Mesendoderm (in vitro differentiated cells): ENCODE results near the gene EFCAB10.

ENCODE experiments used
- DNase-seq: peaks from one replicate; pipeline ENCODE4 v3.0.0; 2013
- H2AK5ac ChIP-seq: 2 replicates; pipeline ENCODE4 v1.6.1; 2013; ENCODE audit warnings: low read length, inconsistent platforms
- H2BK120ac ChIP-seq: 2 replicates; pipeline ENCODE4 v1.6.1; 2013; ENCODE audit warnings: low read depth, mild to moderate bottlenecking, low read length, moderate library complexity, mixed read lengths
- H2BK15ac ChIP-seq: replicated peaks from 2 replicates; pipeline ENCODE4 v1.6.1; 2013; ENCODE audit warnings: low read depth, mild to moderate bottlenecking, moderate library complexity
- H2BK5ac ChIP-seq: 2 replicates; pipeline ENCODE4 v1.6.1; 2013; ENCODE audit warnings: low read length, inconsistent platforms
- H3K18ac ChIP-seq: 2 replicates; pipeline ENCODE4 v1.6.1; 2013; ENCODE audit warnings: mild to moderate bottlenecking, low read length, mixed read lengths
- H3K23ac ChIP-seq: one replicate; pipeline ENCODE4 v1.6.1; 2013; ENCODE audit warnings: low read length
- H3K27ac ChIP-seq: 2 replicates; pipeline ENCODE4 v1.5.1; 2013; ENCODE audit warnings: low read depth, mild to moderate bottlenecking, inconsistent platforms, low read length, moderate library complexity
- H3K27me3 ChIP-seq: 2 replicates; pipeline ENCODE4 v1.6.1; 2013; ENCODE audit warnings: low read length, control low read depth, mild to moderate bottlenecking, inconsistent platforms; ENCODE audit not compliant: insufficient read depth, poor library complexity
- H3K36me3 ChIP-seq: 2 replicates; pipeline ENCODE4 v1.6.1; 2013; ENCODE audit warnings: low read length, inconsistent platforms; ENCODE audit not compliant: control insufficient read depth, insufficient read depth
- H3K4ac ChIP-seq: one replicate; pipeline ENCODE4 v1.6.1; 2013; ENCODE audit warnings: low read depth, mild to moderate bottlenecking, low read length, moderate library complexity
- H3K4me1 ChIP-seq: 2 replicates; pipeline ENCODE4 v1.6.1; 2013; ENCODE audit warnings: low read depth, low read length, inconsistent platforms; ENCODE audit not compliant: control insufficient read depth
- H3K4me2 ChIP-seq: 2 replicates; pipeline ENCODE4 v1.6.1; 2013; ENCODE audit warnings: low read length
- H3K4me3 ChIP-seq: 2 replicates; pipeline ENCODE4 v1.5.1; 2013; ENCODE audit warnings: mild to moderate bottlenecking, low read length
- H3K56ac ChIP-seq: one replicate; pipeline ENCODE4 v1.6.1; 2013; ENCODE audit warnings: low read length
- H3K79me1 ChIP-seq: 2 replicates; pipeline ENCODE4 v1.6.1; 2013; ENCODE audit warnings: low read length, inconsistent platforms
- H3K79me2 ChIP-seq: 2 replicates; pipeline ENCODE4 v1.6.1; 2013; ENCODE audit warnings: mild to moderate bottlenecking, low read length; ENCODE audit not compliant: control insufficient read depth, insufficient read depth
- H3K9ac ChIP-seq: 2 replicates; pipeline ENCODE4 v1.6.1; 2013; ENCODE audit warnings: low read length, inconsistent platforms
- H4K5ac ChIP-seq: one replicate; pipeline ENCODE4 v1.6.1; 2013; ENCODE audit warnings: low read length
- H4K8ac ChIP-seq: one replicate; pipeline ENCODE4 v1.6.1; 2013; ENCODE audit warnings: low read depth, mild to moderate bottlenecking, control low read depth, low read length, moderate library complexity
- WGBS: extraction: QIAGEN DNeasy Blood & Tissue Kit; methylation state at CpG from one replicate; pipeline ENCODE4 v1.1.7; 2013; ENCODE audit warnings: low lambda C conversion rate, missing lambda C conversion rate; ENCODE audit not compliant: insufficient coverage; ENCODE audit errors: extremely low coverage; 5-methylcytosine and 5-hydroxymethylcytosine counted together

EFCAB10 gene

GRCh38 chr7:105583061-105583460, 1.8 kb upstream of the EFCAB10 start:
- Histone ChIP-seq H3K56ac (no peak overlapping the region), H3K36me3 (no peaks in the 10 kb centered on the region), H2BK5ac (no peak overlapping the region), H3K4me1 (no peaks in the 10 kb centered on the region), H4K5ac (no peak overlapping the region), H3K27ac (no peak overlapping the region), H3K9ac (no peak overlapping the region), H3K79me1 (no peaks in the 10 kb centered on the region), H3K23ac (no peak overlapping the region), H3K18ac (no peak overlapping the region), H4K8ac (peak overlapping the region; percentile 40), H3K4ac (no peak overlapping the region), H3K4me2 (no peak overlapping the region), H2AK5ac (no peak overlapping the region), H3K79me2 (no peaks in the 10 kb centered on the region), H2BK120ac (no peak overlapping the region), H3K27me3 (no peaks in the 10 kb centered on the region), H3K4me3 (no peak overlapping the region), H2BK15ac (no peak overlapping the region)
- DNase-seq = no peak
- WGBS = no CpG with 5 or more reads among the region's 39 CpGs

- Histone ChIP-seq H4K8ac (no peak overlapping the region), H3K56ac (no peak overlapping the region), H3K9ac (no peak overlapping the region), H3K4me1 (no peaks in the 10 kb centered on the region), H3K27ac (no peak overlapping the region), H3K4me2 (no peak overlapping the region), H3K79me2 (no peaks in the 10 kb centered on the region), H3K23ac (no peak overlapping the region), H3K79me1 (no peaks in the 10 kb centered on the region), H2BK15ac (no peak overlapping the region), H3K27me3 (no peaks in the 10 kb centered on the region), H3K4ac (no peak overlapping the region), H2AK5ac (no peak overlapping the region), H2BK120ac (no peak overlapping the region), H3K4me3 (no peak overlapping the region), H3K36me3 (no peaks in the 10 kb centered on the region), H4K5ac (no peak overlapping the region), H2BK5ac (no peak overlapping the region), H3K18ac (no peak overlapping the region)
- peak; percentile 68 for DNase-seq
- no CpG with 5 or more reads among the region's 22 CpGs for WGBS
These were observed 1.1 kb downstream of the EFCAB10 start for GRCh38 chr7:105580022-105580740.

- no peak for DNase-seq
- Histone ChIP-seq H4K5ac (no peak overlapping the region), H3K18ac (no peak overlapping the region)
These were observed 2.8 kb downstream of the EFCAB10 start for GRCh38 chr7:105578496-105578895.

GRCh38 chr7:105577251-105577650, 4.0 kb downstream of the EFCAB10 start:
- no peak overlapping the region for H3K4ac ChIP-seq
- H3K56ac ChIP-seq = no peak overlapping the region
- no peak overlapping the region for H3K23ac ChIP-seq
- H3K4me3 ChIP-seq = no peak overlapping the region
- WGBS = no CpG with 5 or more reads among the region's 1 CpG
- no peaks in the 10 kb centered on the region for H3K4me1 ChIP-seq
- H2BK5ac ChIP-seq = no peak overlapping the region
- DNase-seq = no peak
- no peak overlapping the region for H3K27ac ChIP-seq
- H3K4me2 ChIP-seq = no peak overlapping the region
- H3K79me1 ChIP-seq = no peaks in the 10 kb centered on the region
- H3K36me3 ChIP-seq = no peaks in the 10 kb centered on the region
- H2BK120ac ChIP-seq = no peak overlapping the region
- H3K18ac ChIP-seq = no peak overlapping the region
- no peak overlapping the region for H4K5ac ChIP-seq
- H2BK15ac ChIP-seq = no peak overlapping the region
- H4K8ac ChIP-seq = no peak overlapping the region
- H3K9ac ChIP-seq = no peak overlapping the region
- no peaks in the 10 kb centered on the region for H3K27me3 ChIP-seq
- no peak overlapping the region for H2AK5ac ChIP-seq
- no peaks in the 10 kb centered on the region for H3K79me2 ChIP-seq

More at GRCh38 chr7:105578496-105578895, 2.8 kb downstream of the EFCAB10 start:
- no peaks in the 10 kb centered on the region for H3K79me1 ChIP-seq
- no peak overlapping the region for H3K4me2 ChIP-seq
- no peak overlapping the region for H3K4ac ChIP-seq
- no peaks in the 10 kb centered on the region for H3K27me3 ChIP-seq
- H3K4me1 ChIP-seq = no peaks in the 10 kb centered on the region
- H2BK15ac ChIP-seq = no peak overlapping the region
- H2BK120ac ChIP-seq = no peak overlapping the region
- H3K56ac ChIP-seq = no peak overlapping the region
- no peak overlapping the region for H3K4me3 ChIP-seq
- no peak overlapping the region for H2BK5ac ChIP-seq
- H3K79me2 ChIP-seq = no peaks in the 10 kb centered on the region
- no peak overlapping the region for H2AK5ac ChIP-seq
- H4K8ac ChIP-seq = no peak overlapping the region
- H3K36me3 ChIP-seq = no peaks in the 10 kb centered on the region
- H3K9ac ChIP-seq = no peak overlapping the region
- H3K27ac ChIP-seq = no peak overlapping the region
- H3K23ac ChIP-seq = no peak overlapping the region

- Histone ChIP-seq H3K18ac (no peak overlapping the region), H2BK15ac (no peak overlapping the region), H2BK5ac (no peak overlapping the region), H2BK120ac (no peak overlapping the region), H3K56ac (no peak overlapping the region), H3K27ac (no peak overlapping the region), H2AK5ac (no peak overlapping the region), H4K5ac (no peak overlapping the region), H3K36me3 (no peaks in the 10 kb centered on the region), H3K23ac (no peak overlapping the region), H3K4me2 (no peak overlapping the region), H4K8ac (no peak overlapping the region), H3K27me3 (no peaks in the 10 kb centered on the region), H3K79me2 (no peaks in the 10 kb centered on the region), H3K79me1 (no peaks in the 10 kb centered on the region), H3K4me1 (no peaks in the 10 kb centered on the region), H3K4ac (no peak overlapping the region), H3K4me3 (no peak overlapping the region), H3K9ac (no peak overlapping the region)
- DNase-seq = no peak
- WGBS = no CpG with 5 or more reads among the region's 2 CpGs
These were observed 9.4 kb downstream of the EFCAB10 start for GRCh38 chr7:105571891-105572290.

GRCh38 chr7:105567821-105568220, 13.5 kb downstream of the EFCAB10 start:
- H3K4me2 ChIP-seq = no peak overlapping the region
- H3K27me3 ChIP-seq = no peaks in the 10 kb centered on the region
- no CpG with 5 or more reads among the region's 3 CpGs for WGBS
- no peak overlapping the region for H2BK15ac ChIP-seq
- H3K79me2 ChIP-seq = no peaks in the 10 kb centered on the region
- H4K8ac ChIP-seq = no peak overlapping the region
- no peak overlapping the region for H4K5ac ChIP-seq
- no peak overlapping the region for H3K9ac ChIP-seq
- no peaks in the 10 kb centered on the region for H3K4me1 ChIP-seq
- no peak for DNase-seq
- no peak overlapping the region for H3K27ac ChIP-seq
- no peak overlapping the region for H3K18ac ChIP-seq
- H2BK120ac ChIP-seq = no peak overlapping the region
- H2AK5ac ChIP-seq = no peak overlapping the region
- no peak overlapping the region for H3K23ac ChIP-seq
- no peaks in the 10 kb centered on the region for H3K36me3 ChIP-seq
- no peak overlapping the region for H2BK5ac ChIP-seq
- no peak overlapping the region for H3K4me3 ChIP-seq
- no peak overlapping the region for H3K4ac ChIP-seq
- no peaks in the 10 kb centered on the region for H3K79me1 ChIP-seq
- no peak overlapping the region for H3K56ac ChIP-seq
